Iris pigment epithelial cell (primary cell): Measurements from ENCODE around the gene COLEC11.

ENCODE experiments used
- DNase-seq: peaks from one replicate; pipeline ENCODE4 v3.0.0-alpha.2; 2011; ENCODE audit warnings: low read depth

COLEC11 gene

GRCh38 chr2:3639015-3639630, 44.2 kb downstream of the COLEC11 start:
- DNase-seq, result no peak

- no peak for DNase-seq
Measured at GRCh38 chr2:3639653-3640052, 44.7 kb downstream of the COLEC11 start.

GRCh38 chr2:3641181-3641580, 46.3 kb downstream of the COLEC11 start:
- no peak for DNase-seq

DNA sequence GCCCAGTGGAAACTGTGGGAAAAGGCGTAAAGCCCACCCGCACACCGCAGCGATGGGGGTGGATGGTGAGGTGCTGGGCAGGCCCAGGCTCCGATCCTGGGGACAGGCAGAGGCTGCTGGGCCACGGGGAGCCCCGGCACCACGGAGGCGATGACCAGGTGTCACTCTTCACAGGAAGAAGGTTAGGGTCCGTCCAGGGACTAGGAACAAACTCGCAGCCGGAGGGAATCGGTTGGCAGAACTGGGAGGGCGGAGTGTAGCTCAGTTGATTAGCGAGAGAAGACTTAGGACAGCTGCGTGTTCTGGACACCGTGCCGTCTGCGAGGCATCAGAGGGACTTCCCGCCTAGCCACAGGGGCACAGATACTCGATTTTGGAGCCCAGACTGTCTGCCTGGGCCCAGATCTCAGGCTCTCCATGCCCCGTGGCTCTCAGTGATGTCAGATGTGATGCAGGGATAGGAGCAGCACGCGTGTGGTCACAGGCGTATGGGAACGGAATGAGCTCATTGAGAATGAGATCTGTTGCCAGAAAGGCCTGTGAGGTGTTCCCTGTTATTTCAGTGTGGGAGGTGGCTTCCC, 47.0 kb downstream of the COLEC11 start:
- no peak for DNase-seq

DNA sequence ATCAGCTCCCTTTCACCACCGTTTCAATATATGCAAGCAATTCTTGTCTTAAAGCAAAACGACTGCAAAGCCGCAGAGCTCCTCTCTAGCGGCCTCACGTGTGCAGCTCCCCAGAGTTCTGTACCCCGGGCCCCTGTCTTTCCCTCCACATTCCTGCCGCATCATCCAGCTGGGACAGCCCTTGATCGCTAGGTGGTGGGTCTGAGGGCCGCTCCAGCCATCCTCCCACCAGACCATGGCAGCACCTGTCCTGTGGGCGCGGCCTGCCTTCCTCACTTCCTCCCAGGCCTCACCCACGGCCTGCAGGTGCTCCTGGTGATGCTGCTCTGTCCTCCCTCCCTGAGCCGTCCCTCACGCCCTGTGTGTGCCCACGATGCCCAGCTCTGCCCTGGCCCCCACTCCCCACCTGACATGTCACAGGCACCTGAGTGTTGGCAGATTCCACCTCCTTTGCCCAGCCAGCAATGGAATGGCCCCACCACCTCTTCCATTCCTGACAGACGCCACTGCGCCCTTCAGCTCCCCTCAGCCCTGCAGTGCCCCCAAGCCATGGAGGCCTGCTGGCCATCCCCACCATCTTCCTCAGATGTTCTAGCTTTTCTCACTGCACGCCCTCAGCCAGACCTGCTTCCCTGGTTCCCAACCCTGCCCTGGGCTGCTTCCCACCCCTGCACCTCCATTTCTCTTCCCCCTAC, 47.8 kb downstream of the COLEC11 start:
- no peak for DNase-seq

DNA sequence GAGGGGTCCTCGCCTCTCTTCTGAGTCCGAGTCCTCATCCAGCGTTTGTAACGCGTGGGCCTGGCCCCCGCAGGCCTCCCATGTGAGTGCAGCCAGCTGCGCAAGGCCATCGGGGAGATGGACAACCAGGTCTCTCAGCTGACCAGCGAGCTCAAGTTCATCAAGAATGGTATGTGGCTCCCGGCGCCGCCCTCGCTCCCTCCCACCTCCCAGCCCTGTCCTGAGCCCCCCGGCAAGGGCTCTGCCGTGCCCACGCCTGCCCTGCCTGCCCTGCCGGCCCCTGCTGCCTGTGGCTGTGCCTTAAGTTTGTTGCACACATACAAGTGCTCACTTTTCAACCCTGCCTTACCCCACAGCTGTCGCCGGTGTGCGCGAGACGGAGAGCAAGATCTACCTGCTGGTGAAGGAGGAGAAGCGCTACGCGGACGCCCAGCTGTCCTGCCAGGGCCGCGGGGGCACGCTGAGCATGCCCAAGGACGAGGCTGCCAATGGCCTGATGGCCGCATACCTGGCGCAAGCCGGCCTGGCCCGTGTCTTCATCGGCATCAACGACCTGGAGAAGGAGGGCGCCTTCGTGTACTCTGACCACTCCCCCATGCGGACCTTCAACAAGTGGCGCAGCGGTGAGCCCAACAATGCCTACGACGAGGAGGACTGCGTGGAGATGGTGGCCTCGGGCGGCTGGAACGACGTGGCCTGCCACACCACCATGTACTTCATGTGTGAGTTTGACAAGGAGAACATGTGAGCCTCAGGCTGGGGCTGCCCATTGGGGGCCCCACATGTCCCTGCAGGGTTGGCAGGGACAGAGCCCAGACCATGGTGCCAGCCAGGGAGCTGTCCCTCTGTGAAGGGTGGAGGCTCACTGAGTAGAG, 48.7 kb downstream of the COLEC11 start:
- DNase-seq, result no peak

- DNase-seq, result no peak
Measured at GRCh38 chr2:3644246-3644525, 49.3 kb downstream of the COLEC11 start.

DNA sequence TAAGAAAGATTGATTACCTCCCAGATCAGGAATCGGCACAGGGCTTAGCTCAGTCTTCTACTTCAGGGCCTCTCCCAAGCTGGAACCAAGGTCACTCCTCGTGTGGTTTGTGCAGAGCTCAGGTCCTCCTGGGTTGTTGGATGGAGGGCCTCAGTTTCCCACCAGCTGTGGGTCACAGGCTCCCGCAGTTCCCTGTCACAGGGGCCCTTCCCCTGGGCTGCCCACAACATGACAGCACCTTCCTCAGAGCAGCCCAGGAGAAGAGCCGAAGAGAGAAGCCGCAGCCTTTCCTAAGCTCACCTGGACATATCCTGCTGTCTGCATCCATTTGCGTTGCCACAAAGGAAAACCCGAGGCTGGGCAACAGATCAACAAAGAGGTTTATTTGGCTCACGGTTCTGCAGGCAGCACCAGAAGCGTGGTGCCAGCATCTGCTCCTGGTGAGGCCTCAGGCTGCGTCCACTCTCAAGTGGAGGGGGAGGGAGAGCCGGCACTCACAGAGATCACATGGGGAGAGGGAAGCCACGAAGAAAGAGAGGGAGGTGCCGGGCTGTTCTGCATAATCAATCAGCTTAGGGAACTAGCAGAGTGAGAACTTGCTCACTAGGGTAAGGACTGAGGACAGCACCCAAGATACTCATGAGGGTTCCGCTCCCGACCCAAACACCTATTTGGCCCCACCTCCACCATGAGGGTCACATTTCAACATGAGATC, 50.1 kb downstream of the COLEC11 start:
- DNase-seq, result no peak

DNA sequence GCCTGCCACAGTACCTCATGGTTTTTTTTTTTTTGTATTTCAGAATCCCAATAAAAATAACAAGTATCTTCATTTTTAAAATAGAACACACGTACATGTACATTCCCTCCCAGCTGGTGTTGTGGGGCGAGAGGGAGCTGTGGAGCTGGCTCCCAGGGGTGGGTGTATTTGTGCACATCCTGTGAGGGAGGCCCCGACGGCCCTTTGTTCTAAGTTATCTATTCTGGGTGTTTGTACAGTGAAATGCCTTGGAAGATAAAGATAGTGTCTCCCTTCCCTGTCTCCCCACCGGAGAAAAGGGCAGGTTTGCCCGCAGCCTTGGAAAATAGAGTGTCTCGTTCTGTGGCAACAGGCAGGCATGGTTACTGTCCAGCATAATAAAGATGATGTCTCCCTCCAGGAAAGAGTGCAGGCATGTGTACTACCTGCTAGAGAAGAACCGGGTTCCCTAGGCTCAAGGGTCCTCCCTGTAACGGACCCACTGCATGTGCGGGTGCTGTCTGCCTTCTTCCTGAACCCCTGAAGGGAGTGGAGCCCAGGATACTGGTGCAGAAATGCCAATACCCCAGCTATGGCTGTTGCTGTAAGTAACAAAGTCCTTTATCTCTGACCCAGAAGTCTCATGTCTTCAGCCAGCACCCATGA, 51.0 kb downstream of the COLEC11 start:
- no peak for DNase-seq

DNA sequence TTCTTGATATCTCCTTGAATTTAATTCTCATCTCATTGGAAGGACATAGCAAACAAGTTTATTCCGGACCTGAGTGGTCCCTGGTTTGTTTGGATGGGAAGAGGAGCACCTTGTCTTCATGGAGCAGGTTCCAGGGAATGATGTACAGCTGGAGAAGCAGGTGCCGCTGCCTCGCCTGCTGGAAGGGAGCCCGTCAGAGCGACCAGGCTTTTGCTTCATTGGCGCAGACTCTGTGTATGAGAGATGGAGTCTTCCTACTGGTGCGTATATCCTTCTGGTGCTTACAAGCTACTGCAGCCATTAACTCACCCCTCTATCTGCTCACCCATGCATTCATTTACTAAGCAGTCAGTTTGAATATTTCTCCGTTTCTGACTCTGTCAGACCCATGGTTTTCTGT, 51.5 kb downstream of the COLEC11 start:
- no peak for DNase-seq

DNA sequence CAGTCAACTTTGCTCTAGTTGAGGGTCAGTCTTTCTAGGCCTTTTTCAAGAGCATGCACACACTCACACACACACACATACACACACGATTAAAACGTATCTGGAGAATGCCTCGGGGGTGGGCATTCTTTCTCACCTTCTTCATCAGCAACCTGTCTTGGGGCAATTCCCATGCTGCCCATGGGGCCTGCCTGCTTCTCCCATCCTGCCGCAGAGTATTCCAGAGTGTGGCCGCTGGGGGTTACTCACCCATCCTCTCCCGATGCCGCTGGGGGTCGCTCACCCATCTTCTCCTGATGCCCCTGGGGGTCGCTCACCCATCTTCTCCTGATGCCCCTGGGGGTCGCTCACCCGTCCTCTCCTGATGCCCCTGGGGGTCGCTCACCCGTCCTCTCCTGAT, 52.3 kb downstream of the COLEC11 start:
- no peak for DNase-seq

- DNase-seq, result no peak
Measured at GRCh38 chr2:3647831-3648651, 53.1 kb downstream of the COLEC11 start.

GRCh38 chr2:3648652-3649177, 53.8 kb downstream of the COLEC11 start:
- DNase-seq, result no peak

GRCh38 chr2:3649581-3649980, 54.7 kb downstream of the COLEC11 start:
- DNase-seq, result no peak

GRCh38 chr2:3650140-3650920, 55.4 kb downstream of the COLEC11 start:
- DNase-seq, result no peak

GRCh38 chr2:3651691-3652648, 57.1 kb downstream of the COLEC11 start:
- peak; percentile 34 for DNase-seq

DNA sequence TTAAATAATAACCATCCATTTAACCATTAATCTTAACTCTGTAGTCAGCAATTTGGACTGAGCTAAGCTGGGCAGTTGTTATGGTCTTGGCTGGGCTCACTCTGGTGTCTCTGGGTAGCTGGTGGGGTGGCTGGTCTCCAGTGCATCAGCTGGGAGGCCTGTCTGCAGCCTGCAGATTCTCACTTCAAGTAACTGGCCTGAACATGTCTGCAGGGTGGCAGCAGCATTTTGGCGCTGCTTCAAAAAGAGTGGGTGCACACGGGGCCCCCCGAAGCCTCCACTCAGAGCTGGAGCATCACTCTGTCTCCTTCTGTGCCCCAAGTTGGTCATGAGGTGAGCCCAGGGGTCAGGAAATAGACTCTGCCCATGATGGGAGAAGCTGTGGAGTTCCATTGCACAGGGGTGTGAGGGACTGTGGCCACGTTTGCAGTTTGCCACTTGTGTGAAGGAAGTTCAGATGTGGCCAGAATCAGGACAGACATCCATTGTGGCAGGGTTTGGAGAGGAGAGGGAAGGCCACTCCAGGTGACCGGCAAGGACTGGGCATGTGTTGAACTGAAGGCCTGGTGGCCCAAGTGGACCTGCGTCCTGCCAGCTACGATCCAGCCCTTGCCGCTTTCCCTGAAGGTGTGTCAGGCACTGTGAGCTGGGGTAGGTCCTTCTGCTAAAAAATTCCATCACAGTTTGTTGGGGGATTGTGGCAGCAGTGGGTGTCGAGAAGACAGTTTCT, 58.1 kb downstream of the COLEC11 start:
- DNase-seq, result no peak

DNA sequence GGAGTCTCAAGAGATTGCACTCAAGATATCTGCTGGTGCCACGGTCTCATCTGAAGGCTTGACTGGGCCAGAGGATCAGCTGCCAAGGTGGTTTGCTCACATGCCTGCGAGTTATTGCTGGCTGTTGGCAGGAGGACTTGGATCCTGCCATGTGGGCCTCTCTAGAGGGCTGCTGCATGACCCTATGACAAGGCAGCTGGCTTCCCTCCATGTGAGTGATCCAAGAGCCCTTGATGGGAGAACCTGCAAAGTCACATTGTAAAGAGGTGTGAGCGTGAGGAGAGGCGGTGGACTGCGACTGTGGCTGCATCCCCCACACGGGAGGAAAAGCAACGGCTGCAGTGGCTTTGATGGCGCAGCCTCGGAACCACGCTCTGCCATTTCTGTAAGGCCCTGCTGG, 59.1 kb downstream of the COLEC11 start:
- no peak for DNase-seq
